ENCODE results near the gene PATZ1. TPM values are rescaled to one million over a fixed set of nuclear protein-coding genes. Genes with fewer than 3 reads are reported as not detected.
"Not testable (repeated sequence)": the region's sequence is repeated elsewhere in the genome, so short reads cannot be mapped to it uniquely, and the experiment has no call there.

PATZ1 gene
- polyA plus RNA-seq, 4 donors, result 4.2 to 42.0 (median 12.8) TPM

DNA sequence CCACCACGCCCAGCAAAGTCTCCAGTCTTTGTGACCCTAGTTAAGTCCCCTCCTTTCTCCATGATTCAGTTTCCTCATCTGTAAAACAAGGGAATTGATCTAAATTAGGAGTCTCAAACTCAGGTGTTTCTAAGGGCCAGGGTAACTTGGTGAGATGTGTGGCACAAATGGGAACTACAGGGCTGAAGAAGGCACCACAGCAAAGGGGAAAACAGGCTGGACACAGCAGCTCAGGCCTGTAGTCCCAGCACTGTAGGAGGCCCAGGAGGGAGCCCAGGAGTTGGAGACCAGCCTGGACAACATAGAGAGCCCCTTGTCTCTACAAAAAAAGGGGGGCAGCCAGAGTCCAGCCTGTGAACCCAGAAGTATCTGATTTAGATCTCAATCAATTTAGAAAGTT is 15.6 kb upstream of the PATZ1 start:
- FAIRE-seq, result no peak
- Histone ChIP-seq H3K36me3 (ENCODE audit: control insufficient read depth in 3 of 3, insufficient read depth in 2 of 3, low read depth in 1 of 3, low read length in 3 of 3) (no peaks in the 10 kb centered on the region), H3K4me3 (ENCODE audit: low read depth in 1 of 3, low read length in 3 of 3) (no peak overlapping the region), H3K9me3 (ENCODE audit: control insufficient read depth in 2 of 2, insufficient read depth in 1 of 2, low read depth in 1 of 2, low read length in 1 of 2) (no peaks in the 10 kb centered on the region), H3K27ac (ENCODE audit: low read depth in 1 of 3, low read length in 2 of 3) (no peak overlapping the region), H3K27me3 (ENCODE audit: control insufficient read depth in 3 of 3, insufficient read depth in 3 of 3, low read length in 3 of 3) (no peaks in the 10 kb centered on the region), H3K4me1 (ENCODE audit: control insufficient read depth in 3 of 3, insufficient read depth in 2 of 3, low read depth in 1 of 3, low read length in 2 of 3) (no peaks in the 10 kb centered on the region)
- DNase-seq, result no peak
- WGBS, 3 donors, result 35 to 96% (median 83%) methylated on average over 1 of the region's 1 CpG

DNA sequence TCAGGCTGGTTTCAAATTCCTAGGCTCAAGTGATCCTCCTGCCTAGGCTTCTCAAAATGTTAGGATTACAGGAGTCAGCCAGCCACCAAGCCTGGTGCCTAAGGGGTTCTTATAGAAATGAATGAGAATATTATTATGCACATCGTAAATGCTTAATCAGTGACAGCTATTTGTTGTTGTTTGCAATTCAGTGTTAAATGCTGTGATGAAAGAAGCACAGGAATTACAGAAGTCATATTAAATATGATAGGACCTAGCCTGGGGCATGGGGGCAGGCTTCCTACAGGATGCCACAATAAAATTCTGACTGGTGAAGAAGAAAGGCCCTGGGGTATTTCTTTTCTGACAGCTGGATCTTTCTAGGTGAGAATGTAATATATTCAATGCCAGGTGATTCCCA is 13.9 kb upstream of the PATZ1 start:
- Histone ChIP-seq H3K27ac (ENCODE audit: low read depth in 1 of 3, low read length in 2 of 3) (no peak overlapping the region), H3K27me3 (ENCODE audit: control insufficient read depth in 3 of 3, insufficient read depth in 3 of 3, low read length in 3 of 3) (no peaks in the 10 kb centered on the region), H3K4me3 (ENCODE audit: low read depth in 1 of 3, low read length in 3 of 3) (no peak overlapping the region), H3K9me3 (ENCODE audit: control insufficient read depth in 2 of 2, insufficient read depth in 1 of 2, low read depth in 1 of 2, low read length in 1 of 2) (no peaks in the 10 kb centered on the region), H3K36me3 (ENCODE audit: control insufficient read depth in 3 of 3, insufficient read depth in 2 of 3, low read depth in 1 of 3, low read length in 3 of 3) (no peaks in the 10 kb centered on the region), H3K4me1 (ENCODE audit: control insufficient read depth in 3 of 3, insufficient read depth in 2 of 3, low read depth in 1 of 3, low read length in 2 of 3) (no peaks in the 10 kb centered on the region)
- no peak for FAIRE-seq
- WGBS, 3 donors, result 82 to 95% (median 84%) methylated on average over 1 of the region's 1 CpG
- DNase-seq, result no peak

DNA sequence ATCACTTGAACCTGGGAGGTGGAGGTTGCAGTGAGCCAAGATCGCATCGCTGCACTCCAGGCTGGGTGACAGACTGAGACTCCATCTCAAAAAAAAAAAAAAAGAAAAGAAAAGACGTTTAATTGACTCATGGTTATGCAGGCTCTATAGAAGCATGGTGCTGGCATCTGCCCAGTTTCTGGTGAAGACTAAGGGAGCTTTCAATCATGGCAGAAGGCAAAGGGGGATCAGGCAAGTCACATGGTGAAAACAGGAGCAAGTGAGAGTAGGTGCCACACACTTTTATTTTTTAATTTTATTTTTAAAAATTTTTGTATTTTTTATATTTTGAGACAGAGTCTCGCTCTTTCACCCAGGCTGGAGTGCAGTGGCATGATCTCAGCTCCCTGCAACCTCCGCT is 8.4 kb upstream of the PATZ1 start:
- H3K27me3 ChIP-seq (ENCODE audit: control insufficient read depth in 3 of 3, insufficient read depth in 3 of 3, low read length in 3 of 3), result no peaks in the 10 kb centered on the region
- no peaks in the 10 kb centered on the region for H3K4me1 ChIP-seq (ENCODE audit: control insufficient read depth in 3 of 3, insufficient read depth in 2 of 3, low read depth in 1 of 3, low read length in 2 of 3)
- no peak overlapping the region for H3K27ac ChIP-seq (ENCODE audit: low read depth in 1 of 3, low read length in 2 of 3)
- no peak overlapping the region for H3K4me3 ChIP-seq (ENCODE audit: low read depth in 1 of 3, low read length in 3 of 3)
- DNase-seq (no peak), FAIRE-seq (no peak)
- 73 to 78% (median 74%) methylated on average over 5 of the region's 5 CpGs for WGBS, 3 donors
- no peaks in the 10 kb centered on the region for H3K9me3 ChIP-seq (ENCODE audit: control insufficient read depth in 2 of 2, insufficient read depth in 1 of 2, low read depth in 1 of 2, low read length in 1 of 2)
- no peaks in the 10 kb centered on the region for H3K36me3 ChIP-seq (ENCODE audit: control insufficient read depth in 3 of 3, insufficient read depth in 2 of 3, low read depth in 1 of 3, low read length in 3 of 3)

DNA sequence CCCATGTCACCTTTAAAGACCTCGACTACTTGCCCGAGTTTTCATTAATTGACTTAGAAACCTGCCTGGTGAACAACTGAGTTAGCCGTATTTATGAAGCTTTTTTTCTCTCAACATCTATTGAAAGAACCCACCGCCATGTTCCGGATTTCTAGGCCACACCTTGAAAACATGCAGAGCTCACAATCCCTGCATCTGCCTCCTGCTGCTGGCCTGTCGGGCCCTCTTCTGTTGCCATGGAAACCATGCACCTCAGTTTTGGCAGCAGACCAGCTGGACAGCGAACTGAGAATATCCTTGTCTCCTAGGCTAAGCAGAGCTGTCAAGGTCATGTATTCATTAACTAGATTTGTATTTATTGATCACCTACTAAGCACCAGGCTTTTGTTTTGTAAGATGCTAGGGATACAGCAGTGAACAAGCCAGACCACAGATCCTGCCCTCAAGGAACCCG is 4.3 kb upstream of the PATZ1 start:
- Histone ChIP-seq H3K36me3 (ENCODE audit: control insufficient read depth in 3 of 3, insufficient read depth in 2 of 3, low read depth in 1 of 3, low read length in 3 of 3) (no peaks in the 10 kb centered on the region), H3K27ac (ENCODE audit: low read depth in 1 of 3, low read length in 2 of 3) (no peak overlapping the region), H3K4me1 (ENCODE audit: control insufficient read depth in 3 of 3, insufficient read depth in 2 of 3, low read depth in 1 of 3, low read length in 2 of 3) (peaks cover 0 to 4% (median 0%) of the 10 kb centered on the region in 3 donors), H3K9me3 (ENCODE audit: control insufficient read depth in 2 of 2, insufficient read depth in 1 of 2, low read depth in 1 of 2, low read length in 1 of 2) (no peaks in the 10 kb centered on the region), H3K27me3 (ENCODE audit: control insufficient read depth in 3 of 3, insufficient read depth in 3 of 3, low read length in 3 of 3) (no peaks in the 10 kb centered on the region), H3K4me3 (ENCODE audit: low read depth in 1 of 3, low read length in 3 of 3) (no peak overlapping the region)
- WGBS, 3 donors, result 23 to 56% (median 38%) methylated on average over 8 of the region's 8 CpGs
- DNase-seq (peak in 1 of 2 donors; percentile 29), FAIRE-seq (no peak)

DNA sequence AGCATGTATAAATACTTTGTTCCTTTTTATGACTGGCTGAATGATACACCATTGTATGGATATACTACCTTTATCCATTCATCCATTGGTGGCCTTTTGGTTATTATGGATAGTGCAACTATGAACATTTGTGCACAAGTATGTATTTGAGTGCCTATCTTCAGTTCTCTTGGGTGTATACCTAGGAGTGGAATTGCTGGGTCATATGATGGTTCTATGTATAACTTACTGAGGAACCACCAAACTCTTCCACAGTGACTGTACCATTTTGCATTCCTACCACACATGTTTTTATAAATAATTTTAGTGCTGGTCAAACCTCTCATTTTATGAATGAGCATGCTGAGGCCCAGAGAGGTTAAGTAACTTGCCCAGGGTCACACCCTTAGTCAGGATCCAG is 3.8 kb upstream of the PATZ1 start:
- H3K36me3 ChIP-seq (ENCODE audit: control insufficient read depth in 3 of 3, insufficient read depth in 2 of 3, low read depth in 1 of 3, low read length in 3 of 3), result peaks cover 0 to 1% (median 0%) of the 10 kb centered on the region in 3 donors
- H3K4me1 ChIP-seq (ENCODE audit: control insufficient read depth in 3 of 3, insufficient read depth in 2 of 3, low read depth in 1 of 3, low read length in 2 of 3), result peaks cover 0 to 5% (median 0%) of the 10 kb centered on the region in 3 donors
- no peaks in the 10 kb centered on the region for H3K27me3 ChIP-seq (ENCODE audit: control insufficient read depth in 3 of 3, insufficient read depth in 3 of 3, low read length in 3 of 3)
- no peak overlapping the region for H3K27ac ChIP-seq (ENCODE audit: low read depth in 1 of 3, low read length in 2 of 3)
- H3K9me3 ChIP-seq (ENCODE audit: control insufficient read depth in 2 of 2, insufficient read depth in 1 of 2, low read depth in 1 of 2, low read length in 1 of 2), result no peaks in the 10 kb centered on the region
- H3K4me3 ChIP-seq (ENCODE audit: low read depth in 1 of 3, low read length in 3 of 3), result no peak overlapping the region
- DNase-seq (no peak), FAIRE-seq (no peak)

DNA sequence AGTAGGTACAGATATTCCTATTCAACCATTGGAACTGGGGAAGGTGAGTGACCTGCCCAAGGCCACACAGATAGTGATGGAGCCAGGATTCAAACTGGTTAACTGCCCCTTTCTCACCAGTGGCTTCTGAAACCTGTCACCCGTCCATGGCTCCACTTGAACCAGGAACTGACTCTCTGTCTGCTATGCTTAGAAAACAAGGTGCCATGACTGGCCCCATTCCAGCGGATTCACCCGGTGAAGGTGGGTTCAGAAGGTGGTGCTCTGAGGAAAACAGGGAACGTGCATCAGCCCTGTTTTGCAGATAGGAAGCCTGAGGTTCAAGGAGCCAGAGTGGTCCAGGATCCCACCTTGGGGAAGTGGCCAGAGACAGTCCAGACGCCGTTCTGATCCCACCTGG is 2.6 kb upstream of the PATZ1 start:
- H3K36me3 ChIP-seq (ENCODE audit: control insufficient read depth in 3 of 3, insufficient read depth in 2 of 3, low read depth in 1 of 3, low read length in 3 of 3), result peaks cover 0 to 13% (median 0%) of the 10 kb centered on the region in 3 donors
- no peak for DNase-seq
- H3K4me1 ChIP-seq (ENCODE audit: control insufficient read depth in 3 of 3, insufficient read depth in 2 of 3, low read depth in 1 of 3, low read length in 2 of 3), result peaks cover 0 to 17% (median 4%) of the 10 kb centered on the region in 3 donors
- FAIRE-seq, result no peak
- no peak overlapping the region for H3K4me3 ChIP-seq (ENCODE audit: low read depth in 1 of 3, low read length in 3 of 3)
- no peaks in the 10 kb centered on the region for H3K27me3 ChIP-seq (ENCODE audit: control insufficient read depth in 3 of 3, insufficient read depth in 3 of 3, low read length in 3 of 3)
- no peak overlapping the region for H3K27ac ChIP-seq (ENCODE audit: low read depth in 1 of 3, low read length in 2 of 3)
- H3K9me3 ChIP-seq (ENCODE audit: control insufficient read depth in 2 of 2, insufficient read depth in 1 of 2, low read depth in 1 of 2, low read length in 1 of 2), result no peaks in the 10 kb centered on the region
- 87 to 90% (median 90%) methylated on average over 6 of the region's 6 CpGs for WGBS, 3 donors

DNA sequence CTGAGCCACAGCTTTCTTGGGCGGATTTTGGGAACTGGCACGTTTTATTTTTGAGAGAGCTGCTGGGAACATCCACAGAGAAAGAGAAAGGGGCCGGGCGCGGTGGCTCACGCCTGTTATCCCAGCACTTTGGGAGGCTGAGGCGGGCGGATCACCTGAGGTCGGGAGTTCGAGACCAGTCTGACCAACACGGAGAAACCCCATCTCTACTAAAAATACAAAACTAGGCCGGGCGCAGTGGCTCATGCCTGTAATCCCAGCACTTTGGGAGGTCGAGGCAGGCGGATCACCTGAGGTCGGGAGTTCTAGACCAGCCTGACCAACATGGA is 1.8 kb upstream of the PATZ1 start:
- Histone ChIP-seq H3K4me3 (ENCODE audit: low read depth in 1 of 3, low read length in 3 of 3) (peak overlapping the region in 1 of 3 donors; percentile 82), H3K27ac (ENCODE audit: low read depth in 1 of 3, low read length in 2 of 3) (peak overlapping the region in 2 of 3 donors; percentile 90 to 96), H3K36me3 (ENCODE audit: control insufficient read depth in 3 of 3, insufficient read depth in 2 of 3, low read depth in 1 of 3, low read length in 3 of 3) (peaks cover 0 to 20% (median 0%) of the 10 kb centered on the region in 3 donors), H3K4me1 (ENCODE audit: control insufficient read depth in 3 of 3, insufficient read depth in 2 of 3, low read depth in 1 of 3, low read length in 2 of 3) (peaks cover 3 to 24% (median 11%) of the 10 kb centered on the region in 3 donors)
- 58 to 78% (median 71%) methylated on average over 16 of the region's 16 CpGs for WGBS, 3 donors
- not testable (repeated sequence) for FAIRE-seq; DNase-seq; H3K27me3 ChIP-seq (ENCODE audit: control insufficient read depth in 3 of 3, insufficient read depth in 3 of 3, low read length in 3 of 3); H3K9me3 ChIP-seq (ENCODE audit: control insufficient read depth in 2 of 2, insufficient read depth in 1 of 2, low read depth in 1 of 2, low read length in 1 of 2)

DNA sequence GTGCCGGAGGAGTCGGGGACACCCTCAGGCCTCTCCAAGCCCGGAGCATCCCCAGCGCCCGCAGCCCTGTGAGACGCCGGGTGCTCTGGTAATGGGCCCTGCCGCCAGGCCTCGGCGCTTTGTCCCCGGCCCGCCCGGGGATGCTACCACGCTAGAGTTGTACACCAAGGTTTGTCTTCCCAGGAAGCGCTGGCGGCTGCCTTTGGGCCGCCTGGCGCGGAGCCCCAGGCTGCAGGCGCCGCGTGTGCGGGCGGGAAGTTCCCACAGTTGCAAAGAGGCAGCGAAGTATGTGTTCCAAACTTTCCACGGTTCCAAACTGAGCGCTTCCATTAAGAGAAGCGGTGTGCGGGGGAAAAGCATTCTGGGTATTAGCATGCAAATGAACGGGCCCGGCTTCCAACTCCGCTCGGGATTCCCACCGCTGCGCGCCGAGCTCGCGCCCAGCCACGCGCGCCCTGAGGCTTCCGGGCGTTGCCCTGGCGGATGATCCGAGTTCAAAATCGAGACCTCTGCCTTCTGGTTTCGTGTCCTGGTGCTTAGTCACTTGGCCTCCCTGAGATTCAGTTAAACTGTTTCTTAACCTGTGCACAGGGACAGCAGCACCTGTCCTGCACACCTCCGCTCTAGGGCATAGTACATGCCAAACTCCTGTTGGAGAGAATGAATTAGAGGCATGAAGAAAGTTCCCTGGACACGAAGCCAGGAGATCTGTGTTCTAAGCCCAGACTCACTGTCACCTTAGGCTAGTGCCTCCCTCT is 1.3 kb upstream of the PATZ1 start:
- peak overlapping the region; percentile 82 to 87 (median 84) for H3K4me3 ChIP-seq (ENCODE audit: low read depth in 1 of 3, low read length in 3 of 3)
- H3K27me3 ChIP-seq (ENCODE audit: control insufficient read depth in 3 of 3, insufficient read depth in 3 of 3, low read length in 3 of 3), result no peaks in the 10 kb centered on the region
- no peak for FAIRE-seq
- peaks cover 0 to 25% (median 0%) of the 10 kb centered on the region in 3 donors for H3K36me3 ChIP-seq (ENCODE audit: control insufficient read depth in 3 of 3, insufficient read depth in 2 of 3, low read depth in 1 of 3, low read length in 3 of 3)
- no peaks in the 10 kb centered on the region for H3K9me3 ChIP-seq (ENCODE audit: control insufficient read depth in 2 of 2, insufficient read depth in 1 of 2, low read depth in 1 of 2, low read length in 1 of 2)
- peak; percentile 64 to 87 for DNase-seq
- peak overlapping the region; percentile 73 to 96 (median 90) for H3K27ac ChIP-seq (ENCODE audit: low read depth in 1 of 3, low read length in 2 of 3)
- peaks cover 3 to 30% (median 12%) of the 10 kb centered on the region in 3 donors for H3K4me1 ChIP-seq (ENCODE audit: control insufficient read depth in 3 of 3, insufficient read depth in 2 of 3, low read depth in 1 of 3, low read length in 2 of 3)
- 0 to 1% (median 0%) methylated on average over 50 of the region's 50 CpGs for WGBS, 3 donors

Data from small intestine (tissue), 7 donors.